Putamen (tissue), 1 donor: ENCODE measurements around the gene KCNE5.
"Not testable (repeated sequence)": the region's sequence is repeated elsewhere in the genome, so short reads cannot be mapped to it uniquely, and the experiment has no call there.

Source experiments
- DNase-seq: peaks from one replicate; pipeline ENCODE4 v3.0.0-alpha.2; 2016; ENCODE audit warnings: low spot score

KCNE5 gene

GRCh38 chrX:109601486-109601885 is 23.5 kb downstream of the KCNE5 start:
- no peak for DNase-seq

- no peak for DNase-seq
Observed at GRCh38 chrX:109600237-109600651, 24.7 kb downstream of the KCNE5 start.

GRCh38 chrX:109596015-109596414 is 29.0 kb downstream of the KCNE5 start:
- no peak for DNase-seq

GRCh38 chrX:109590176-109590575 is 34.8 kb downstream of the KCNE5 start:
- no peak for DNase-seq

GRCh38 chrX:109585488-109585887 is 39.5 kb downstream of the KCNE5 start:
- no peak for DNase-seq

- no peak for DNase-seq
Observed at GRCh38 chrX:109578916-109579315, 46.1 kb downstream of the KCNE5 start.

- DNase-seq, result no peak
Observed at GRCh38 chrX:109577055-109577454, 47.9 kb downstream of the KCNE5 start.

GRCh38 chrX:109576083-109576482 is 48.9 kb downstream of the KCNE5 start:
- DNase-seq, result not testable (repeated sequence)
